Left hindlimb (tissue), 1 donor: Measurements from ENCODE around the gene ZNF157.
A peak's percentile ranks its signal among the peaks of the same experiment; 100 is the strongest.
"Not testable (repeated sequence)": the region's sequence is repeated elsewhere in the genome, so short reads cannot be mapped to it uniquely, and the experiment has no call there.

Source experiments
- DNase-seq: peaks from one replicate; pipeline ENCODE4 v3.0.0-alpha.2; 2018

ZNF157 gene

DNA sequence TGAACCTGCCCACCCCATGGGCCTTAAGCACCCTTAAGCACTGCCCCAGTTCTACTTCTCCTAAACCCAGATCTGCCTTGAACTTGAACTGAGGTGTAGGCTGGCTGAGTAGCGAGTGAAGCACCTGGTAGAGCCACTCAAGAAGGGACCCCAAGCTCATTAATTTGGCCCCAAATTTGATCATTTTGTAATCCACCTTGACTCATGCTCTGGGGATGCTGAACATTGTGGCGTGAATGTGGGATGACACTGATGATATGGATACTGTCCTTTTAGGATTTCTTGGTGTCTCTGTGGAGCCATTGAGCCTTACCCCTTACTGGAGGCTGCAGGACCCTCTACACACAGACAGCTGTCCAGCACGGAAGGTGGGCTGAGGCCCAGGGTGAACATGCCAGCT, at the start of gene ZNF157:
Gene ZNF157, plus strand, starts transcription at position 301 of the 400 bp plus-strand sequence. Its CDS starts 91 bp downstream, at position 392.
- no peak for DNase-seq

DNA sequence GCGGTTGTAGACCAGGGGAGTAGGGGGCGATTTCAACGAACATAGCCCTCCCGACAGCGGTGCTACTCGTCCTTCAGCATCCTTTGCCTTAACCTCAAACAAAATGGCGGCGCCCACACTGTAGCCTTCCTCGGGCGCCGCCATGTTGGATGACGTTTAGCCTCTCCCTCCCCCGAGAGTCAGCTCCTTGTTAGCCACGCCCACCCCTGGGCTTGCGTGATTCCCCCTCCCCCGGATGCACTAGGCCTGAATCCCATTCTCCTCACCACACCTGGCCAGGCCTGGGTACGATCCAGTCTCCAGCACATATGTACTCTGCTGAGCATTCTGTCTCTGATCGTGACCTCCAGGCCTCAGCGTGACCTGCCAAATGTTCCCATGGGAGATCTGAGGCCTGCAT, 49.0 kb upstream of the ZNF157 start:
- peak; percentile 73 for DNase-seq

GRCh38 chrX:47321823-47322371, 48.5 kb upstream of the ZNF157 start:
- no peak for DNase-seq

DNA sequence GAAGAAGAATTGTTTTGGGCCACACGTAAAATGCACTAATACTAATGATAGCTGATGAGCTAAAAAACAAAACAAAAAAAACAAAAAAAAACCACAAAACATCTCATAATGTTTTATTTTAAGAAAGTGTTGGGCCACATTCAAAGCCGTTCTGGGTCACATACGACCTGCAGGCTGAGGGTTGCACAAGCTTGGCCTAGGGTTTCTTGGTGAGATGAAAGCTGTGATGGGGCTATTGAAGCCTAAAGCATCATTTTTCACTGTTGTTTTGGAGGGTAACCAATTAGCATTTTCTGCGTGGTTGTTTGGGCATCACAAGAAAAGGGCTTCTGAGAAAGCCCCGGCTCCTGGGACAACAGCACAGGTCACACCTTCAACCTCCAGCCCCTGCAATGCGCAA, 42.5 kb upstream of the ZNF157 start:
- no peak for DNase-seq

DNA sequence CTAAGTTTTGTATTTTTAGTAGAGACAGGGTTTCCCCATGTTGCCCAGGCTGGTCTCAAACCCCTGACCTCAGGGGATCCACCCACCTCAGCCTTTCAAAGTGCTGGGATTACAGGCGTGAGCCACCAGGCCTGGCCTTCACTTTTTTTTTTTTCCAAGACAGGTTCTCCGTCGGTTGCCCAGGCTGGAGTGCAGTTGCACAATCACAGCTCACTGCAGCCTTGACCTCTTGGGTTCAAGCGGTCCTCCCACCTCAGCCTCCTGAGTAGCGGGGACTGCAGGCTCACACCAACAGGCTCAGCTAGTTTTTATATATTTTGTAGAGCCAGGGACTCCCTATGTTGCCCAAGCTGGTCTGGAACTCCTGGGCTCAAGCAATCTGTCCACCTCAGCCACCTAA, 37.6 kb upstream of the ZNF157 start:
- DNase-seq, result not testable (repeated sequence)

GRCh38 chrX:47351706-47352105, 18.7 kb upstream of the ZNF157 start:
- DNase-seq, result no peak

- no peak for DNase-seq
Observed at GRCh38 chrX:47358387-47359065, 11.9 kb upstream of the ZNF157 start.

- DNase-seq, result no peak
Observed at GRCh38 chrX:47360423-47361179, 9.8 kb upstream of the ZNF157 start.

- peak; percentile 90 for DNase-seq
Observed at GRCh38 chrX:47361538-47362511, 8.6 kb upstream of the ZNF157 start.

DNA sequence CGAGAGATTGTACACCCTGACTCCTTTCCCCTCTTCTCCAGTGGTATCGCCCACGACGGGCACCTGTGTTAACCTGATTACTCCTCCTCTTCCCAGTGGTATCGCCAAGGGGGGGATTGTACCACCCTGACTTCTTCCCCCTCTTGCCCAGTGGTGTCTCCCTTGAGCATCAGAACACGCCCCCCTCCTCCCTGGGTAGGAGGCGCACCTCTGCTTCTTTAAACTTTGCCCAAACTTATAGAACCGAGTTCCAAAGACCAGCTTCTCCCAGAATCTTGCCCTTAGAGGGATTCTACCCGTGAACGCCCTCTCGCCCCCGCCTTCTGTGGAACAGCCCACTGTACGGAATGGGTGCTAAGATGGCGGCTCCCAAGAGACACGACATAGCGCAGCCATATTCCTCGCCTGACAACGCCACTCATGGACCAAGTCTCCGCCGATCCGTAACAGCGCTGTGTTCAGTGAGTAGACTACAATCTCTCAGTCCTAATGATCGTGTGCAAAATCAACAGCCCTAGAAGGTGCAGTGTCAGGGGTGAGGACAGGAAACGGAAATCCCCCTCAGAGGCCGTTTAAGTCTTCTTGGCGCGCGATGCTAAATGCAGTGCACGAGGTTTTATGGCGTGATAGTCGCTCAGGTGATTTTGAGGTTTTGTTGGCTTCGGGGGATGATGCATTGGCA, 4.2 kb upstream of the ZNF157 start:
- DNase-seq, result peak; percentile 68

DNA sequence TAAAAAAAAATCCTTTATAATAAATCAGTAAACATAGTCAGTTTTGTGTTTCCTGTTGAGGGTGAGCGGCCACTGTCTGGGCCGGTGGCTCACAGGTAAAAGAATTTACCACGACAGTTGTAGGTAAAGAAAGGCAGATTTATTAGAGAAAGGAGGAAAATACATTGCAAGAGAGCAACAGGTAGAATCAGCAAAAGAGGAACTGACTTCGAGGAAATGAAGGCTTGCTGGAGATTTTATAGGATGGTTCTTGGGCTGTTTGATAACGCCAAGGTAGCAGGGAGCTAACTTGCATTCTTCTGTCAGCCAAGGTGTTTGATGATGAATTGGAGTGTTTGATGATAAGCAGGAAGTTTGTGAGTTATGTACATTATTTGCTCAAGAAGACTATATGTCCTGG, 2.8 kb downstream of the ZNF157 start:
- DNase-seq, result no peak

- no peak for DNase-seq
Observed at GRCh38 chrX:47380268-47380667, 9.9 kb downstream of the ZNF157 start.

- not testable (repeated sequence) for DNase-seq
Observed at GRCh38 chrX:47380837-47381236, 10.5 kb downstream of the ZNF157 start.

DNA sequence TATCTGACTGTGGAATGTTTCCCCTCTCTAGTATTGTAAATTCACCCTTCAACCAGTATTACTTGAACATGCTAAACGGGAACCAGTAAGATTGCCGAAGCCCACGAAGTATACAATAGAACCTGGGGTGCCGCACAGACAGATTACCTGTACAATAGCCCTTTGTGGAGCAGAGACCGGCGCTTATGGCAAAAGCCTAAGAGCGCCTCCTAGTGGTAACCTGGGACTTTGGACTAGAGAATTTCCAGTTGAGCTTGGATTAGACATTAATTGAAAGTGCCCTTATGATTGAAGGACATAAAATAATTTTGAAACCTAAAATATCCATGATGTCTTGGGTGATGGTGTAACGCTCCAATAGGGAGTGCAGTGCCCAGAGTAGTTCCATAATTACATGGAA, 14.1 kb downstream of the ZNF157 start:
- DNase-seq, result no peak

DNA sequence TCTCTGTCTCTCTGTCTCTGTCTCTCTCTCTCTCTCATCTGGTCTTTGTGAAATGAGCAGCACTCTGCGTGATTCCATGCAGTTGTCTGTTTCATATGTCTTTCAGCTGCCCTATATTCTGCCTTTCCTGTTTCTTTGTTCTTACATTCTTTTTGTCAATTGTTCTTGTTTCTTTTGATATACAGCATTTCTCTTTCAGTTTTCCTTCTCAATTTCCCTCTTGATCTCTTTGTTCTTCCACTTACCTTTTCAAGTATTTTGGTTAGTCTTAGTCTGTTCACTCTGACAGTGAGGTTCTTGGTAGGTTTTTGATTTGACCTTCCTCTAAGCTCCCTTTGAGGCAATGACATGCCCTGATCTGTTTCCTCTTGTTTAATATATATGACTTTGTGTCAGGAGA, 20.4 kb downstream of the ZNF157 start:
- DNase-seq, result no peak

DNA sequence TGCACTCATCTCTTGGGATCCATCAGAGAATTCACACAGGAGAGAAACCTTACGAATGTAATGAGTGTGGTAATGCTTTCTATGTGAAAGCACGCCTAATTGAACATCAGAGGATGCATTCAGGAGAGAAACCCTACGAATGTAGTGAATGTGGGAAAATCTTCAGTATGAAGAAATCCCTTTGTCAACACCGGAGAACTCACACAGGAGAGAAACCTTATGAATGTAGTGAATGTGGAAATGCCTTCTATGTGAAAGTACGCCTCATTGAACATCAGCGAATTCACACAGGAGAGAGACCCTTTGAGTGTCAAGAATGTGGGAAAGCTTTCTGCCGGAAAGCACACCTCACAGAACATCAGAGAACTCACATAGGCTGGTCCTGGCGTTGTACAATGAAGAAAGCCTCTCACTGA, 42.8 kb downstream of the ZNF157 start:
- DNase-seq, result no peak

GRCh38 chrX:47420265-47420664, 49.9 kb downstream of the ZNF157 start:
- no peak for DNase-seq

- no peak for DNase-seq
Observed at GRCh38 chrX:47420962-47421361, 50.6 kb downstream of the ZNF157 start.

DNA sequence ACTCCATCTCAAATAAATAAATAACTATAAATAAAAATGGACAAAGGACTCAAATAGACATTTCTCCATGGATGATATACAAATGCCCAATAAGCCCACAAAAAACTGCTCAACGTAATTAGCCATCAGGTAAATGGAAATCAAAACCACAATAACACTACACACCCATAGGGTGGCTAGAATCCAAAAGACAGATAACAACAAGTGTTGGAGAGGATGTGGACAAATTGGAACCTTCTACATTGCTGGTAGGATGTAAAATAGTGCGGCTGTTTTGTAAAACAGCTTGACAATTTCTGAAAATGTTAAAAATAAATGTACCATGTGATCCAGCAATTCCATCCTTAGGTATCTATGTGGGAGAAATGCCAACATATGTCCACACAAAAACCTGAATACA, 52.1 kb downstream of the ZNF157 start:
- DNase-seq, result no peak

GRCh38 chrX:47430925-47431324, 60.5 kb downstream of the ZNF157 start:
- DNase-seq, result no peak

DNA sequence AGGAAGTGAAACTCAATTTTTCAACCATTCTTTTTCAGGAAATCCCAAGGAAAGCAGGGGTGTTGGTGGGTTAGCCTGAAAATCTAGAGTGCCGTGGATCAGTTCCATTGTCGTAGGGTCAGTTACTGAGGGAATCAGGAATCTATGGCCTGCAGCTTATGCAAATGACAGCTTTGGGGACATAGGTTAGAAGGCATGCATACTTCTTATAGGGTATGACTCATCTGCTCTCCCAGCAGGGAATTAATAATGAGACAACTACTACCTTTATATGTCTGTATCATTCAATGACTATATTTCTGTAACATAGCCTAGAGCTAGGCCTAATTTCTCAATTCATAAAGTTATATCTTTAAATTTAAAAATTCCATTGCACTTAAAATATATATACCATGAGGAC, 76.1 kb downstream of the ZNF157 start:
- DNase-seq, result no peak

- DNase-seq, result no peak
Observed at GRCh38 chrX:47446971-47447370, 76.6 kb downstream of the ZNF157 start.
